ENCODE results near the gene NAV3.

The NAV3 gene

DNA sequence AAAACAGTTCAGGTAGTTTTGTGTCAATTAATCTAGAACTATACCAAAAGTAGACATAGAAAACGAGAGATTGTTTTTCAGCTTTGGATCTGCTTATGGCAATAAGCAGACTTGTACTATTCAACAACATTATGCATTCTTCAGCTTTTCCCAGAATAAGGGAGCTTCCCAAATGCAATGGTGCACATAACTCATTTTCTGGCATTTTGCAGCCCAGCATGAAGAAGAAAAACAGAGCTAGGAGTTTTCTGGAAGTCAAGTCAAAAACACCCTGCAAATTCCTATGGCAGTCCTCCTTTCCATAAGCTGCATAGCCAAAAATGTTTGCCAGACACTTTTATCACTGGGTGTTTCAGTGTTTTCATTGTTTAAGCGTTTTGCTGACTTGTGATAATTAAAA is 314.7 kb downstream of the NAV3 start:
- DNase-seq, result no peak

DNA sequence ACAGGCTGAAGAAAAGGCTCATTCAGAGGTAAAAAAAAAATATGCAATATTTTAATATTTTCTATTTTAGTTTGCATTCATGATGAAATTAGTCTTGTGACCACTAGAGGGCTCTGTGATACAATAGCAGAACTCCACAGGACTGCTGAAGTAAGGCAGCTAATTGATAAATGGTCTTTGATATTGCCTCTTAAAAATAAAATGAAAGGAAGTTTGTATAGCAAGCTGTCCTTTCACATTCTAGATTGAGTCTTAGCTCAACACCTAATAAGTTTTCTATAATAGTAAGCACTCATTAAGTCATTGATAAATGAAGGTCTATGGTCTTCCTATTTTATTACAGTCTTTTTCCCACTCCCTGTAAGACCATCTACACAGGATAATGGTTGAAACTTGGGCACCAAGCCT is 315.7 kb downstream of the NAV3 start:
- no peak for DNase-seq

GRCh38 chr12:78149459-78149858 is 318.8 kb downstream of the NAV3 start:
- no peak for DNase-seq

DNA sequence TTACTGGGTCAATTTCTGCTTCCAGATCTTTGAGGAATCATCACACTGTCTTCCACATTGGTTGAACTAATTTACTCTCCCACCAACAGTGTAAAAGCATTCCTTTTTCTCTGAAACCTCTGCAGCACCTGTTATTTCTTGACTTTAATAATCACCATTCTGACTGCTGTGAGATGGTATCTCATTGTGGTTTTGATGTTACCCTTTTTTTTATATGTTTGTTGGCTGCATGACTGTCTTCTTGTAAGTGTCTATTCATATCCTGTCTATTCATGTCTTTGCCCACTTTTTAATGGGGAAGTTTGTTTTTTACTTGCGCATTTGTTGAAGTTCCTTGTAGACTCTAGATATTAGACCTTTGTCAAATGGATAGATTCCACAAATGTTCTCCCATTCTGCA is 324.9 kb downstream of the NAV3 start:
- DNase-seq, result no peak

DNA sequence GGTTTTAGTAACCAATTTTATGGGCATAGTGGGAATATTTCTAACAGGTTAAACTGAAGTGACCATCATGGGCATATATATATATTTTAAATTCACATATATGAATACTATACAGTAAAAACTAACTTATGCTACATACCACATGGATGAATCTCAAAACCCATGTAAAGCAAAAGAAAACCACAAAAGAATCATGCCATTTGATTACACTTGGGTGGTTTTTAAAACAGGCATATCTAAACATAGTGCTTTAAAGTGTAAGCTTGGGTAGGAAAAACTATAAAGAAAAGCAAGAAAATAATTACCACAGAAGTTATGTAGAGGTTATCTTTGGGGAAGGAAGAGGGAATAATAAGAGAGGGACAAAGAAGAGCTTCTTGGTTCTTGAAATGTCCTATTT is 326.1 kb downstream of the NAV3 start:
- no peak for DNase-seq

DNA sequence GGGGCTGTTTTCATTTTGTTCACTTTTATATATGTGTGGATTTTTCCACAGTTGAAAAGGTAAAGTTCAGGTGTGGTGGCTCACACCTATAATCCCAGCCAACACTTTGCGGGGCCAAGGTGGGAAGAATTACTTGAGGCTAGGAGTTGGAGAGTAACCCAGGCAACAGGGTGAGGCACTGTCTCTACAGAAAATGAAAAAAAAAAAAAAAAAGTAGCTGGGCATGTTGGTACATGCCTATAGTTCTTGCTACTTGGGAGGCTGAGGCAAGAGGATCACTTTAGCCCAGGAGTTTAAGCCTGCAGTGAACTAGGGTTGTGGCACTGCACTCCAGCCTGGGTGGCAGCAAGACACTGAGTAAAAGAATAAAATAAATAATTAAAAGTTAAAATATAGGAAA is 326.5 kb downstream of the NAV3 start:
- DNase-seq, result no peak

GRCh38 chr12:78164154-78164553 is 333.5 kb downstream of the NAV3 start:
- DNase-seq, result no peak

GRCh38 chr12:78167510-78167909 is 336.8 kb downstream of the NAV3 start:
- no peak for DNase-seq

DNA sequence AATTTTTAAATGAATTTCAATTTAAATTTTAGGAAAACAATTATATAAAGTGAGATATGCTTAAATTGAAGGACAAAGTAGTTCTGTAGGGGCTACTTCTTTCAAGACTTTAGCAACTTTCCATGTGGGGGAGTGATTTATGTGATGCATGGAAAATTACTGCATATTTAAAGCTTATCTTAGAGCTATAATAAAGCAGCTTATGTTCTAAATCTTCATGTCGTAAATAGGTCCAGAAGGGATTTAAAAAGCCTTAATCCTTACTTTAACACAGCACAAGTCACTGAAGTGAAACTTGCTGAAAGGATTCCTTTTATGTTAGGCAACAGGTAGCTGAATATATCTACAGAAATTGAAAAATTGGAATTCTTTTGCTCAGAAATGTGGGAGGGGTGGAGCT is 340.4 kb downstream of the NAV3 start:
- DNase-seq, result no peak

DNA sequence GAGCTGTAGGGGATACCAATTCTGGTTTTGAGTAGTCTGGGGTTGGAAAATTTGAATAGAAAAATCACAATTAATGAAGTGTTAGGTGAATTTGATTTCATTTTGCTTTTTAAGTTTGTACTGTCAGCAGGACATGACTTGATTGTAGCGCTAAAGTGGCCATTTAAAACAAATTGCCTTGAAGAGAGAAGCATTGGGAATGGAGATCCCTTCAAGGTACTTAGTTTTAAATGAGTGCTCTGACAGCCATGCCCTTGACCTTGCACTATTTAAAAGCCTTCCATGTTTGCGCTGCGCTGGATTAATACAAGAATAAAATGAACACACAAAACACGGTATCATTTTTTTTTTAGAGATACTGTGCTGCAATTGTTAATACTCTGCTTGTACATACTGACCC is 345.9 kb downstream of the NAV3 start:
- DNase-seq, result no peak

- DNase-seq, result no peak
Observed at GRCh38 chr12:78177298-78177697, 346.6 kb downstream of the NAV3 start.

DNA sequence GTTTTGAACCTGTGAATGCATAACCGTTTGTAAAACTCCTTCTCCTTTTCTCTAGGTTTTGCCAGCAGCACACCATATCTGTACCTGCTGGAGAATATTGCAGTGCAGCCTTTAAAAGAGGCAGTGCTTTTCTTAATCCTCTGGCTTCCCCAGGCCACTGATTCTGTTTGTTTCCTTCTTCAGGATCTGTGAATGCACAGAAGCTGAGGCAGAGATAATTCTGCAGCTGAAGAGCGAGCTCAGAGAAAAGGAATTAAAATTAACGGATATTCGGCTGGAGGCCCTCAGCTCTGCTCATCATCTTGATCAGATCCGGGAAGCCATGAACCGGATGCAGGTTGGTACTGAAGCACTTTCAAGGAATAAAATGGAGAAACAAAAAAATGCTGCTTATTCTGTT is 348.7 kb downstream of the NAV3 start:
- no peak for DNase-seq

DNA sequence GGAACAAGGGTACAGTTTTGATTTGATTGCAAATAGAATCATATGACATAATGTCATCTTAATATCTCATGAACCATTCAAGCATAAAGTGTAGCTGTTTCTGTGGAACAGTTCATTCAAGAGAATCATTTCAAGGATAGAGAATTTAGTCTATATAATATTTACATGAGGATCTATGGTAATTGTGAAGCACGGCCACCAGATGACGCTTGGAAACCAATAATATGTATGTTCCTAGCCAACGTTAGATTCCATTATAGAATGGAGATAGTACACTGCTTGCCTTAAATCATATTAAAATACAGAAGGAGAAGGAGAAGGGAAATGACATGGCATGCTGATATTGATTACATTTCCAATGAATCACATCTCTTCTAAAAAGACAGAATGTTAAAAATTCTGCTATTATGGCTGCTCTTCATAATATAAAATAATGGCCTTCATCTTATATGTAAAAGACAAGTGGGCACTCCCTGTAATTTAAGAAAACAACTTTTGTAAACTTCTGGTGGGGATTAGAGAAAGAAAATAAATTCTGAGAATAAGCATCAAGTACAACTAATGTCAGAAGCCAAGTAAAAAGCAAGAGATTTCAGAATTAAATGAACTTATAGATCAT is 351.0 kb downstream of the NAV3 start:
- no peak for DNase-seq

DNA sequence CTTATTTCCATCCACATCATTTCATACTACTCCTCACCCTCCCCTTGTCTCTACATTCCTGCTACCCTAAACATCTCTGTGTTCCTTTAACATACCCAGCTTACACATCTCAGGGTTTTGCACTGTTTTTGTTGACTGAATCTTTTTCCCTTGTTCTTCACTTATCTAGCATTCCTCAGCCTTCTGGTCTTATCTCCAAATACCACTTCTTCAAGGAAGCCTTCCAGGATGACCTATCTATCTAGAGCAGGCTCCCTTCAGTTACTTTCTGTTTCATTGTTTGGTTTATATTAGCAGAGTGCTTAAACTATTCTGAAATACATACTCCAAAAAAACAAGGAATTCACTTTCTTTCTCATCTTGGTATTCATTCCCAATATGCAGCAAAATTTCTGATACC is 353.1 kb downstream of the NAV3 start:
- no peak for DNase-seq

- DNase-seq, result no peak
Observed at GRCh38 chr12:78185109-78185508, 354.4 kb downstream of the NAV3 start.

- no peak for DNase-seq
Observed at GRCh38 chr12:78185651-78186050, 355.0 kb downstream of the NAV3 start.

GRCh38 chr12:78186670-78187069 is 356.0 kb downstream of the NAV3 start:
- no peak for DNase-seq

DNA sequence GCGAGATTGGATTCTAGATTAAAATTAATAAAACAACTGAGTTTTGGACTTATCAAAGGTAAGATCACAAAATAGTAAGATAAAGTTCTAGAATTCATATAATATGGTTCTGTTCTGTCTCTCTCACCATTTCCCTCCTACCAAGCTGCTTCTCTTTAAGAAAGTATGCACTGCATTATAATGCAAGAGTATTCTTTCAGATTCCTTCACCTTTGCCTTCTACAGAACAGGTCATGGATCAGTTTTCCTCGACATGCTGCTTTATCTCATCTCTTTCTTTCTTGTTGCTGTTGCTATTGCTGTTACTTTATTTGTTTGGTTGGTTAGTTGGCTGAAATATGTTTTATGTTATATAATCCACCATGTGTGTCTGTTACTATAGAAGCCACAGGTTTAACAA is 357.0 kb downstream of the NAV3 start:
- DNase-seq, result no peak

- DNase-seq, result no peak
Observed at GRCh38 chr12:78189656-78190055, 359.0 kb downstream of the NAV3 start.

DNA sequence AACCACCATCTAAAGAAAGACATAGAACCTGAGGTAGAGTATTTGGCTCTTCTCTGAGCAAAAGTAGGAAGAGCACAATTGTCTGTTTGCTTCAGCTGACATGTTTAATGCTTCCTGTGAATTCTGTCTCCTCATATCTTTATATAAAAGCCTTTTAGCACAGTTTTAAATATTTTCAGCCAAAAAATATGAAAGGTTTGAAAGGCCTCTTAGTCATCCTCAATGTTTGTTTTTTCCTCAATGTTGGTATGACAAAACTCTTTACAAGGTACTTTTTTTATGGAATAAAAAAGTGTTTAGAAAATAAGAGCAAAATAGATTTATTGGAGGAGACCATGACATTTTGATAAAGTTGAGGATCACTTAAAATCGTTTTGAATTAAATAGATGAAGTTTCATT is 360.9 kb downstream of the NAV3 start:
- no peak for DNase-seq

DNA sequence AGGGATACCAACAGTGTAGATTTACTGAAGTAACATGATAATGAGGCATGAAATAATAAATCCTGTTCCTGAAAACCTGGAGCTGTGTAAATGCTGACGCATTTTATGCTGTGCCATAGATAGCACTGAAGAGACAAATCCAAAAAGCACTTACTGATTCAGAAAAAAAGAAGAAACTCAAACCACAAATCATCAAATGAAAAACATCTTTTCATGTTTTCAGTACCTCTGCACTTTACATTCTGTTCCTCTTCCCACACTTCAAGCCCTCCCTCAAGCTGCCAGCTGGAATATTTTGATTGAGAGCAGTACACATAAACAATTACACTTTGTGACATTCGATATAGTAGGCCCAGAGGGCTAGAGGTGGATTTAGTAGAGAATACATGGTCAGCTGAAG is 362.3 kb downstream of the NAV3 start:
- no peak for DNase-seq

DNA sequence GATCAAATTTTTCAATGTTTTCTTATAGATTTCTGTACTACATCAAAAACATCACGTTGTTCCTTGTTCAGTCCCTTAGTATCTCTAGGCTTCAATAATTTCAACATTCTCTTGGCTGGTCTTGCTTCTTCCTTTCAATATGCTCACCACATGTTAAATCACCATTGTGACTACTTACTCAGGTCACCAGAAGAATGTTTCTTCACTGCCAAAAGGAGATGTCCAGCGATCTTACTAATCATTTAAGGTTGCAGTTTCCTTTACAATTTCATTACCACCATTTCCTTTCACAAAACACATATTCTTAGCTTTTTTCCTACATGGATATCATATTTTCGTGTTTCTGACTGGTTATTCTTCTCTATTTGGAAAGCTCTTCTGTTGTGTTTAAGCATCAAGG is 363.8 kb downstream of the NAV3 start:
- DNase-seq, result no peak

GRCh38 chr12:78198896-78199295 is 368.2 kb downstream of the NAV3 start:
- no peak for DNase-seq

DNA sequence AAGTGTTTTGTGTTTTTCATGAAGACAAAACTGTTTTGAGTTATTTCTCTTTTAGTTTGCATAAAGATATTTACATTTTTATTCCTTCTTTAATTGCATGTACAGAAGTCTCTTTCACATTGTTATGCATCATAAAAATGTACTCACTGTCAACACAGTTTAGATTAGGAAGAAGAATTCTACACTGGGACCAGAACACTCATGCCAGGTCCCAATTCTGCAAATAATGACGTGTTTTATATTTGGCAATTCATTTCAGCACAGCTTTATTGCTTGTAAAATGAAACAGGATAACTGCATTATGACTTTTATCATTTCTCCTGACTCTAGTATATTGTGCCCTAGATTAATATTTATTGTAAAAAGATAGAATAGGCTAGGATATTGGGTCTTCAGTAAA is 369.2 kb downstream of the NAV3 start:
- no peak for DNase-seq

DNA sequence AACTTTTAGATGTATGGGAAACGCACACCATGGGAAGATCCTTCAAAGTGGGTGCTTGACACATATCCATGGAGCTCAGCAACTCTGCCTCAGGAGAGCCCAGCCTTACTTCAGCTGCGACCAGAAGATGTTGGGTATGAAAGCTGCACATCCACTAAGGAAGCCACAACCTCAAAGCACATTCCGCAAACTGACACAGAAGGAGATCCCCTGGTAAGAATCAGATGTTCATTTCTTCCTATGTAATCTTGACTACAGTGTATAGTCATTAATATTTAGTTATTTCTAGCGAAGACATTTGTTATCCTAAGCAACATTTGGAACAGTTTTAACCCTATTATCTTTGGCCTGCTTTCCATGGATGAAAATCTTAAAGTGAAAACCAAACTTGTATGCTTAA is 374.2 kb downstream of the NAV3 start:
- DNase-seq, result no peak

DNA sequence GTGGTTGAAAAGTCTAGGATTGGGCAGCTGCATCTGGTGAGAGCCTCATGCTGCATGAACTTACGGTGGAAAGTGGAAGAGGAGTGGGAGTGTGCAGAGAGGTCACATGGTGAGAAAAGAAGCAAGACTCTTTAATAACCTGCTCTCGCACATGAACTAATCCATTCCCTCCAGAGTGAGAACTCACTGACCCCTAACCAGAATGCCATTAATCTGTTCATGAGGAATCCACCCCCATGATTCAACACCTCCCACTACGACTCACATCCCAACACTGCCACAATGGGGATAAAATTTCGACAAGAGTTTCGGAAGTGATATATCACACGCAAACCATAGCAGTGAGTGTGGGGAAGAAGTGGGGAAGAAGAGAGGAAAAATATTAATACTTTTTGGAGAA is 377.4 kb downstream of the NAV3 start:
- no peak for DNase-seq

Data from GOT3 (cell line).